ENCODE measurements around the gene HPSE. TPM values are rescaled to one million over a fixed set of nuclear protein-coding genes. Genes with fewer than 3 reads are reported as not detected.

HPSE gene
- total and polyA plus RNA-seq, 2 of the 13 experiments (the other 11 are each of a cell fraction or from before 2014, with no cell fraction given) = not detected

- TF ChIP-seq NFATC3 (CRISPR knock-in tag; IDR thresholded peaks at IDR 0.05) (no peak), RAD21 (CRISPR knock-in tag; IDR thresholded peaks at IDR 0.05) (peak; percentile 15; the same call in 1 of the 2 replicates), ARID5B (CRISPR knock-in tag; IDR thresholded peaks at IDR 0.05) (peak; percentile 67; the same call in 1 of the 2 replicates), ZMYM3 (CRISPR knock-in tag; IDR thresholded peaks at IDR 0.05) (peak; percentile 9; the same call in 1 of the 2 replicates), ZNF280D (CRISPR knock-in tag; IDR thresholded peaks at IDR 0.05) (0 out of 2 replicates have a peak, but pooled peaks have one; percentile 24), ZGPAT (CRISPR knock-in tag; IDR thresholded peaks at IDR 0.05) (peak; percentile 45; the same call in 1 of the 2 replicates), JUNB (CRISPR knock-in tag; IDR thresholded peaks at IDR 0.05; ENCODE audit: borderline replicate concordance) (no peak), ZNF772 (CRISPR knock-in tag; IDR thresholded peaks at IDR 0.05) (peak; percentile 58; the same call in 1 of the 2 replicates), IRF2 (CRISPR knock-in tag; IDR thresholded peaks at IDR 0.05) (0 out of 2 replicates have a peak, but pooled peaks have one; percentile 11), GATAD2A (CRISPR knock-in tag; IDR thresholded peaks at IDR 0.05) (0 out of 2 replicates have a peak, but pooled peaks have one; percentile 33), ZNF3 (CRISPR knock-in tag; IDR thresholded peaks at IDR 0.05) (peak; percentile 45; the same call in 1 of the 2 replicates), ZNF720 (CRISPR knock-in tag; IDR thresholded peaks at IDR 0.05) (no peak), DRAP1 (CRISPR knock-in tag; IDR thresholded peaks at IDR 0.05) (peak; percentile 67), ETV5 (CRISPR knock-in tag; IDR thresholded peaks at IDR 0.05; ENCODE audit: borderline replicate concordance) (peak; percentile 46; the same call in 1 of the 2 replicates), ZNF773 (CRISPR knock-in tag; IDR thresholded peaks at IDR 0.05; ENCODE audit: borderline replicate concordance) (no peak), BCL3 (CRISPR knock-in tag; IDR thresholded peaks at IDR 0.05) (0 out of 2 replicates have a peak, but pooled peaks have one; percentile 32)
Measured at GRCh38 chr4:83362492-83363329, 28.1 kb upstream of the HPSE start (continued).

Data from HepG2 (cell line).